WTC11 (cell line): ENCODE measurements around the gene GIGYF2. TPM values are rescaled to one million over a fixed set of nuclear protein-coding genes. Genes with fewer than 3 reads are reported as not detected.

Source experiments
- ATAC-seq: fragments of 200-7000 bp; cut with Tn5 transposase; 2 replicates; pipeline ENCODE4 v1.10.0; 2021; ENCODE audit warnings: mild to moderate bottlenecking, moderate library complexity
- CTCF ChIA-PET: fragments of 300-600 bp; sonication (Branson Sonifier 250); formaldehyde crosslinking; loops from one replicate; lab custom pipeline; 2021; ENCODE audit warnings: antibody characterized with exemption; lab: Charles Lee
- POLR2A ChIA-PET: fragments of 350-600 bp; sonication (Branson Sonifier 250); formaldehyde crosslinking; loops from one replicate; lab custom pipeline; 2021; ENCODE audit warnings: antibody characterized with exemption; lab: Charles Lee
- DNase-seq: peaks from one replicate; pipeline ENCODE4 v3.0.0; 2021; ENCODE audit warnings: low spot score
- H3K27ac Mint-ChIP-seq: 2 replicates; pipeline ENCODE4 v1.8.0; 2021; ENCODE audit warnings: mixed read lengths
- H3K27me3 Mint-ChIP-seq: 2 replicates; pipeline ENCODE4 v1.8.0; 2021; ENCODE audit warnings: low read depth, mild to moderate bottlenecking, moderate library complexity, mixed read lengths
- H3K36me3 Mint-ChIP-seq: 2 replicates; pipeline ENCODE4 v1.8.0; 2021; ENCODE audit warnings: mixed read lengths
- H3K4me1 Mint-ChIP-seq: 2 replicates; pipeline ENCODE4 v1.8.0; 2022; ENCODE audit warnings: mixed read lengths
- H3K4me3 Mint-ChIP-seq: 2 replicates; pipeline ENCODE4 v1.8.0; 2021; ENCODE audit warnings: mild to moderate bottlenecking, moderate library complexity, mixed read lengths
- H3K9me3 Mint-ChIP-seq: 2 replicates; pipeline ENCODE4 v1.8.0; 2021; ENCODE audit warnings: mixed read lengths
- NR2C2 ChIP-seq: sonication (generic); formaldehyde crosslinking; IDR thresholded peaks from 2 replicates; pipeline ENCODE4 v1.8.0; 2022; ENCODE audit warnings: mild to moderate bottlenecking, missing genetic modification reagents
- OVOL2 ChIP-seq: fragments of 250-450 bp; sonication (Bioruptor Pico); IDR thresholded peaks from 2 replicates; pipeline ENCODE4 v1.9.0; 2021; ENCODE audit warnings: mild to moderate bottlenecking, borderline replicate concordance
- SMAD3 ChIP-seq: sonication (generic); formaldehyde crosslinking; IDR thresholded peaks from 2 replicates; pipeline ENCODE4 v1.8.0; 2022; ENCODE audit warnings: missing genetic modification reagents, mild to moderate bottlenecking, borderline replicate concordance
- SOX15 ChIP-seq: fragments of 250-450 bp; sonication (Bioruptor Pico); IDR thresholded peaks from 2 replicates; pipeline ENCODE4 v1.9.0; 2021; ENCODE audit warnings: mild to moderate bottlenecking
- SP1 ChIP-seq: sonication (generic); formaldehyde crosslinking; conservative IDR thresholded peaks from 2 replicates; pipeline ENCODE4 v1.8.1; 2022; ENCODE audit warnings: missing genetic modification reagents
- TCF7 ChIP-seq: sonication (generic); formaldehyde crosslinking; IDR thresholded peaks from 2 replicates; pipeline ENCODE4 v1.8.0; 2022; ENCODE audit warnings: mild to moderate bottlenecking, low read depth, missing genetic modification reagents, moderate library complexity
- TEAD1 ChIP-seq: sonication (generic); formaldehyde crosslinking; IDR thresholded peaks from 2 replicates; pipeline ENCODE4 v1.8.0; 2022; ENCODE audit warnings: mild to moderate bottlenecking, missing genetic modification reagents
- ZNF263 ChIP-seq: sonication (generic); formaldehyde crosslinking; IDR thresholded peaks from 2 replicates; pipeline ENCODE4 v1.8.1; 2022; ENCODE audit warnings: low read depth, mild to moderate bottlenecking, moderate library complexity, missing genetic modification reagents
- total RNA-seq: library from RNA; stranded (reverse); gene quantifications from 3 replicates; pipeline ENCODE4 v1.2.3, GENCODE V29; 2021
- TF ChIP-seq, protein P1 (sequence below): sonication (generic); formaldehyde crosslinking; IDR thresholded peaks from 2 replicates; pipeline ENCODE4 v1.8.0; 2022; ENCODE audit warnings: mild to moderate bottlenecking, missing genetic modification reagents
- TF ChIP-seq, protein P2 (sequence below): sonication (generic); formaldehyde crosslinking; IDR thresholded peaks from 2 replicates; pipeline ENCODE4 v1.8.1; 2023; ENCODE audit warnings: mild to moderate bottlenecking, missing genetic modification reagents
- TF ChIP-seq, protein P3 (sequence below): sonication (generic); formaldehyde crosslinking; IDR thresholded peaks from 2 replicates; pipeline ENCODE4 v1.8.0; 2022; ENCODE audit warnings: mild to moderate bottlenecking, missing genetic modification reagents
- TF ChIP-seq, protein P4 (sequence below): fragments of 250-450 bp; sonication (Bioruptor Pico); IDR thresholded peaks from 2 replicates; pipeline ENCODE4 v2.1.2; 2022; ENCODE audit warnings: mild to moderate bottlenecking, moderate library complexity
- TF ChIP-seq, protein P5 (sequence below): sonication (generic); formaldehyde crosslinking; IDR thresholded peaks from 2 replicates; pipeline ENCODE4 v1.8.1; 2022; ENCODE audit warnings: mild to moderate bottlenecking, missing genetic modification reagents, moderate library complexity, borderline replicate concordance
- TF ChIP-seq, protein P6 (sequence below): sonication (generic); formaldehyde crosslinking; conservative IDR thresholded peaks from 2 replicates; pipeline ENCODE4 v1.8.1; 2022; ENCODE audit warnings: mild to moderate bottlenecking, missing genetic modification reagents
- TF ChIP-seq, protein P7 (sequence below): sonication (generic); formaldehyde crosslinking; IDR thresholded peaks from 2 replicates; pipeline ENCODE4 v1.8.0; 2023; ENCODE audit warnings: mild to moderate bottlenecking, missing genetic modification reagents

GIGYF2 gene
- total RNA-seq, 1 experiment from 2014 or later = 53.1 TPM

DNA sequence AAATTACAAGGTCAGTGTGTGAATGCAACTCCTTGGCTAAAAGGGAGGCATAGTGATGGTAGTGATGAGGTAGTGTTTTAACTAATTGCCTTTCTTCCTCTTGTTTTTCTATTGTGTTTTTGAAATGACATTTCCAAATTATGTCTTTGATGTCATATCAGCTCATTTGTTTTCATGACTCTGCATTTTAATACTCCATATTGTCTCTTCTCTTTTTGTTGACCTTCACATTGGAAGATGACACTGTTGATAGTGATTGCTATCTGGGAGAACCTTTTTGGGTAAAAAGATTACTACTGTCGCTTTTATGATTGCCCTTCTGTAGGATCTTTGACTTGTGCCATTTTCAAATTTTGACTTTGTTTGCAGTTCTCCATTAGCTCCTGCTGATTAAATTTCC lies 3.0 kb downstream of the GIGYF2 start (continued):
- TF ChIP-seq, protein P1, sequence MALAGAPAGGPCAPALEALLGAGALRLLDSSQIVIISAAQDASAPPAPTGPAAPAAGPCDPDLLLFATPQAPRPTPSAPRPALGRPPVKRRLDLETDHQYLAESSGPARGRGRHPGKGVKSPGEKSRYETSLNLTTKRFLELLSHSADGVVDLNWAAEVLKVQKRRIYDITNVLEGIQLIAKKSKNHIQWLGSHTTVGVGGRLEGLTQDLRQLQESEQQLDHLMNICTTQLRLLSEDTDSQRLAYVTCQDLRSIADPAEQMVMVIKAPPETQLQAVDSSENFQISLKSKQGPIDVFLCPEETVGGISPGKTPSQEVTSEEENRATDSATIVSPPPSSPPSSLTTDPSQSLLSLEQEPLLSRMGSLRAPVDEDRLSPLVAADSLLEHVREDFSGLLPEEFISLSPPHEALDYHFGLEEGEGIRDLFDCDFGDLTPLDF = no peak
- TF ChIP-seq, all 79 proteins: peak for 0

DNA sequence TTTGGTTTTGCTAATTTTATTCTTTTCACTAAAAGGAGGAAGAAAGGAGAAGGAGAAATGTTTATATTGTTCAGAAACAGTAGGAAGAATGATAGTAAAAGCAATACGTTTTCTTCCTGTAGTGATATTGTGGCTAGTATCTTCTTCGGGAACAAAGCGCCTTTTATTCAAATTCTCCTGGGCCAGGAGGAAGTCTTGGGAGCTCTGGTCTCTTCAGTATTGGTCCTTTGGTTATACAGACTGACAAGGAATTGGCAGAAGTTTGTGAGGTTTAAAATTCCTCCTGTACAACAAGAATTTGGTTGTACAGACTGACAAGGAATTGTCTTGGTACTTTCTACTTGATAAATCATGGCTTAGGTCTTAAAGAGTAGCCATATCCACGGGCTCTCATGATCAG lies 9.9 kb downstream of the GIGYF2 start:
- Mint-ChIP-seq H3K27ac (no peak overlapping the region), H3K9me3 (no peaks in the 10 kb centered on the region), H3K4me3 (no peak overlapping the region), H3K27me3 (no peaks in the 10 kb centered on the region), H3K4me1 (no peaks in the 10 kb centered on the region), H3K36me3 (peaks cover 37% of the 10 kb centered on the region)
- no peak for DNase-seq
- CTCF ChIA-PET = no interaction called here
- POLR2A ChIA-PET = no interaction called here
- TF ChIP-seq, protein P2, sequence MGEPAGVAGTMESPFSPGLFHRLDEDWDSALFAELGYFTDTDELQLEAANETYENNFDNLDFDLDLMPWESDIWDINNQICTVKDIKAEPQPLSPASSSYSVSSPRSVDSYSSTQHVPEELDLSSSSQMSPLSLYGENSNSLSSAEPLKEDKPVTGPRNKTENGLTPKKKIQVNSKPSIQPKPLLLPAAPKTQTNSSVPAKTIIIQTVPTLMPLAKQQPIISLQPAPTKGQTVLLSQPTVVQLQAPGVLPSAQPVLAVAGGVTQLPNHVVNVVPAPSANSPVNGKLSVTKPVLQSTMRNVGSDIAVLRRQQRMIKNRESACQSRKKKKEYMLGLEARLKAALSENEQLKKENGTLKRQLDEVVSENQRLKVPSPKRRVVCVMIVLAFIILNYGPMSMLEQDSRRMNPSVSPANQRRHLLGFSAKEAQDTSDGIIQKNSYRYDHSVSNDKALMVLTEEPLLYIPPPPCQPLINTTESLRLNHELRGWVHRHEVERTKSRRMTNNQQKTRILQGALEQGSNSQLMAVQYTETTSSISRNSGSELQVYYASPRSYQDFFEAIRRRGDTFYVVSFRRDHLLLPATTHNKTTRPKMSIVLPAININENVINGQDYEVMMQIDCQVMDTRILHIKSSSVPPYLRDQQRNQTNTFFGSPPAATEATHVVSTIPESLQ (CRISPR knock-in tag) = no peak
- no peak for TF ChIP-seq ZNF263 (CRISPR knock-in tag)
- no peak for TF ChIP-seq SOX15 (CRISPR knock-in tag)
- TF ChIP-seq SP1 (CRISPR knock-in tag) = no peak
- TF ChIP-seq, protein P3, sequence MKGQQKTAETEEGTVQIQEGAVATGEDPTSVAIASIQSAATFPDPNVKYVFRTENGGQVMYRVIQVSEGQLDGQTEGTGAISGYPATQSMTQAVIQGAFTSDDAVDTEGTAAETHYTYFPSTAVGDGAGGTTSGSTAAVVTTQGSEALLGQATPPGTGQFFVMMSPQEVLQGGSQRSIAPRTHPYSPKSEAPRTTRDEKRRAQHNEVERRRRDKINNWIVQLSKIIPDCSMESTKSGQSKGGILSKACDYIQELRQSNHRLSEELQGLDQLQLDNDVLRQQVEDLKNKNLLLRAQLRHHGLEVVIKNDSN (CRISPR knock-in tag) = no peak
- ATAC-seq = no peak

DNA sequence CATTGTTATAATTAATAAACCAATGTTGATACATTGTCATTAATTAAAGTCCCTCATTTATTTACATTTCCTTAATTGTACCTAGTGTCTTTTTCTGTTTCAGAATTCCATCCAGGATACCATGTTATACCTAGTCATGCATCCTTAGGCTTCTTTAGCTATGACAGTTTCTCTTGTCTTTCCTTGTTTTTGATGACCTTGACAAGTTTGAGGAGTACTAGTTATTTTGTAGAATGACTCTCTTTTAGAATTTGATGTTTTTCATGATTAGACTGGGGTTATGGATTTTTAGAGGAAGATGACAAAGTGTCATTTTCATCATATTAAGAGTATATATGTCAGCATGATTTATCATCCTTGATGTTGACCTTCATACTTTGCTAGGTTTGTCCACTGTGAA lies 16.4 kb downstream of the GIGYF2 start:
- Mint-ChIP-seq H3K27me3 (no peaks in the 10 kb centered on the region), H3K4me1 (0 out of 2 replicates have a peak, but pooled peaks cover 4% of the 10 kb centered on the region), H3K36me3 (peaks cover 20% of the 10 kb centered on the region), H3K9me3 (no peaks in the 10 kb centered on the region), H3K27ac (0 out of 2 replicates have a peak overlapping the region, but pooled peaks have one; percentile 7), H3K4me3 (no peak overlapping the region)
- ChIA-PET CTCF (no interaction called here), POLR2A (no interaction called here)
- no peak for TF ChIP-seq TEAD1
- TF ChIP-seq, protein P4, sequence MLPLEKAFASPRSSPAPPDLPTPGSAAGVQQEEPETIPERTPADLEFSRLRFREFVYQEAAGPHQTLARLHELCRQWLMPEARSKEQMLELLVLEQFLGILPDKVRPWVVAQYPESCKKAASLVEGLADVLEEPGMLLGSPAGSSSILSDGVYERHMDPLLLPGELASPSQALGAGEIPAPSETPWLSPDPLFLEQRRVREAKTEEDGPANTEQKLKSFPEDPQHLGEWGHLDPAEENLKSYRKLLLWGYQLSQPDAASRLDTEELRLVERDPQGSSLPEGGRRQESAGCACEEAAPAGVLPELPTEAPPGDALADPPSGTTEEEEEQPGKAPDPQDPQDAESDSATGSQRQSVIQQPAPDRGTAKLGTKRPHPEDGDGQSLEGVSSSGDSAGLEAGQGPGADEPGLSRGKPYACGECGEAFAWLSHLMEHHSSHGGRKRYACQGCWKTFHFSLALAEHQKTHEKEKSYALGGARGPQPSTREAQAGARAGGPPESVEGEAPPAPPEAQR (CRISPR knock-in tag) = no peak
- no peak for TF ChIP-seq OVOL2
- TF ChIP-seq, protein P5, sequence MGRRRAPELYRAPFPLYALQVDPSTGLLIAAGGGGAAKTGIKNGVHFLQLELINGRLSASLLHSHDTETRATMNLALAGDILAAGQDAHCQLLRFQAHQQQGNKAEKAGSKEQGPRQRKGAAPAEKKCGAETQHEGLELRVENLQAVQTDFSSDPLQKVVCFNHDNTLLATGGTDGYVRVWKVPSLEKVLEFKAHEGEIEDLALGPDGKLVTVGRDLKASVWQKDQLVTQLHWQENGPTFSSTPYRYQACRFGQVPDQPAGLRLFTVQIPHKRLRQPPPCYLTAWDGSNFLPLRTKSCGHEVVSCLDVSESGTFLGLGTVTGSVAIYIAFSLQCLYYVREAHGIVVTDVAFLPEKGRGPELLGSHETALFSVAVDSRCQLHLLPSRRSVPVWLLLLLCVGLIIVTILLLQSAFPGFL (CRISPR knock-in tag) = no peak
- no peak for TF ChIP-seq TCF7 (CRISPR knock-in tag)
- TF ChIP-seq, protein P6, sequence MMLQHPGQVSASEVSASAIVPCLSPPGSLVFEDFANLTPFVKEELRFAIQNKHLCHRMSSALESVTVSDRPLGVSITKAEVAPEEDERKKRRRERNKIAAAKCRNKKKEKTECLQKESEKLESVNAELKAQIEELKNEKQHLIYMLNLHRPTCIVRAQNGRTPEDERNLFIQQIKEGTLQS = no peak
- TF ChIP-seq NR2C2 (CRISPR knock-in tag) = no peak
- no peak for TF ChIP-seq SMAD3 (CRISPR knock-in tag)
- TF ChIP-seq, protein P7, sequence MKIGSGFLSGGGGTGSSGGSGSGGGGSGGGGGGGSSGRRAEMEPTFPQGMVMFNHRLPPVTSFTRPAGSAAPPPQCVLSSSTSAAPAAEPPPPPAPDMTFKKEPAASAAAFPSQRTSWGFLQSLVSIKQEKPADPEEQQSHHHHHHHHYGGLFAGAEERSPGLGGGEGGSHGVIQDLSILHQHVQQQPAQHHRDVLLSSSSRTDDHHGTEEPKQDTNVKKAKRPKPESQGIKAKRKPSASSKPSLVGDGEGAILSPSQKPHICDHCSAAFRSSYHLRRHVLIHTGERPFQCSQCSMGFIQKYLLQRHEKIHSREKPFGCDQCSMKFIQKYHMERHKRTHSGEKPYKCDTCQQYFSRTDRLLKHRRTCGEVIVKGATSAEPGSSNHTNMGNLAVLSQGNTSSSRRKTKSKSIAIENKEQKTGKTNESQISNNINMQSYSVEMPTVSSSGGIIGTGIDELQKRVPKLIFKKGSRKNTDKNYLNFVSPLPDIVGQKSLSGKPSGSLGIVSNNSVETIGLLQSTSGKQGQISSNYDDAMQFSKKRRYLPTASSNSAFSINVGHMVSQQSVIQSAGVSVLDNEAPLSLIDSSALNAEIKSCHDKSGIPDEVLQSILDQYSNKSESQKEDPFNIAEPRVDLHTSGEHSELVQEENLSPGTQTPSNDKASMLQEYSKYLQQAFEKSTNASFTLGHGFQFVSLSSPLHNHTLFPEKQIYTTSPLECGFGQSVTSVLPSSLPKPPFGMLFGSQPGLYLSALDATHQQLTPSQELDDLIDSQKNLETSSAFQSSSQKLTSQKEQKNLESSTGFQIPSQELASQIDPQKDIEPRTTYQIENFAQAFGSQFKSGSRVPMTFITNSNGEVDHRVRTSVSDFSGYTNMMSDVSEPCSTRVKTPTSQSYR (CRISPR knock-in tag) = no peak
- no peak for ATAC-seq
- no peak for DNase-seq
